NCI-H1417 treated with DMSO at 0.1 percent for 48 hours (cell line): ENCODE data around the gene DCST1.

Experiments used
- DNase-seq: peaks from one replicate; lab custom pipeline; 2025; lab: John Stamatoyannopoulos, UW

DCST1 gene

DNA sequence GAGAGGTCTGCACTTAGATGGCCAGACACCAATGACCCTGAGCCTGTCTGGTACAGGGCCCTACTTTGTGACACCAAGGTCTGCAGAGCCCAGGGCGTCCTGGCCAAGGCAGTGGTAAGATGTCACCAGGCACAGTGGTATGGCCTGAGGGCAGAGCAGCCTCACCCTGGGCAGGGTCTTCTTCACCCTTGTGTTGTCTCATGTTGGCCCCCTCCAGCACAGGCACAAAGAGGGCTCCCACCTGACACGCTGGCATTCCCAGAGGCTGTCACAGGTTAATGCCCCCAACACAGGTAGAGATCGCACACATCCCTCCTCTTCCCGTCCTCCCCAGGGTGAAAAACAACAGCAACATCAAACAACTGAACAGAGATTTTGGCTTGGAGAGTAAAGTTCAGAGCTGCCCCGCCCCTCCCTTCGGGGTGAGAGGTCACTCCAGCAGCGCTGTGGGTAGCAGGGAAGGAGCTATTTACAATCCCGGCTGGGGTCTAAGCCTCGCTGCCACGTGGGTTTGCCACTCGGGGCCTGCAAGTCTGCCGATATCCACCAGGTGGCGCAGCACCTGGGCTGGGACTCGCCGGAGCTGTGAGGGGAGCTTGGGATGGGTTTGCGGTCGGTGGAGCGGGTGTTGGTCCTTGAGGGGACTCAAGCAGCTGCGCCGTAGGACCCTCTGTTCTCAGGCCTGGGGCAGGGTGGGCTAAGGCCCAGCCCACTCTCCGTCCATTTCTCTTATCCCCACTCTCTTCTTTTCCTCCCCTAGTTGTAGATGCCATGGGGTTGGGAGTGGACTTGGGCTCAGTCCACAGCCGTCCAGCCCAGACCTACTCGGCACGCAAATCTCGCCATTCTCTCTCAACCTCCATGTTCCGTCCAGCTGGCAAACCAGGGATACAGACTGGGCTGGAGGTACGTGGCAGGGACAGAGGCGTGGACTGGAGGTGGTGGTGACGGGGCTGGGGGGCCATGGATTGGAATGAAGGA lies 57.7 kb downstream of the DCST1 start:
- peak; percentile 38 for DNase-seq

DNA sequence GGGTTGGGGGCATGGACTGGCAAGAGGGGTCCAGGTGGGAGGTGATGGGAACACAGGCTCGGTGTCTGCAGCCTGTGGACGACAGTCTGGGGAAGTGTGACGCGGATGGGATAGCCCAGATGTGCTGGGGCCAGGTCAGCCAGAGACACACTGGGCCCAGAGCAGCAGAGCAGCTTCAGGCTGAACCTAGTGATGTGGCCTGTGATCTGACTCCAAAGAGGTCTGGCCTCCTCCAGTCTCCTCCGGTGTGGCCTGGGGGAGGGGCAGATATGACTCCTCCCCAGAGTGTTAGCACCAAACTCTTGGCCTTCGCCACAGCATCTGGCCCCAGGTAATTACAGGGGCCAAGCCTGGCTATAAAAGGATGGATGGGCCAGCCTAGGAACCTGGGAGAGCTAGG lies 58.5 kb downstream of the DCST1 start:
- no peak for DNase-seq

DNA sequence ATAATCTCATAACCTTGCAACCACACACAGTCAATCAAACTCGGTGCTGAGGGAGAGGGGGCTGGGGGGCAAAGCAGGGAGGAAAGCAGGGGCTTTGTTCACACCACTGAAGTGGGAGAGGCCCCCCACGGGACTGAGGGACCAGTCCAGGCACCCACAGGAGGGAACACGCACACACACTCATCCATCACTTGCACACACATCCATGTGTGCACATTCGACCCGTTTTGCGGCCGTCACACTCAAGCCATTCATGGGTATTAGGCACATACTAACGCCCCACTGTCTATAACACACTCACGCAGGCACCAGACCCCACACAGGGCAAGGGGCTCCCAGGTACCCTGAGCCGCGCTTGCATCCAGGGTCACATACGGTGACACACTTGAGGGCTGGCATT lies 59.0 kb downstream of the DCST1 start:
- DNase-seq: no peak

DNA sequence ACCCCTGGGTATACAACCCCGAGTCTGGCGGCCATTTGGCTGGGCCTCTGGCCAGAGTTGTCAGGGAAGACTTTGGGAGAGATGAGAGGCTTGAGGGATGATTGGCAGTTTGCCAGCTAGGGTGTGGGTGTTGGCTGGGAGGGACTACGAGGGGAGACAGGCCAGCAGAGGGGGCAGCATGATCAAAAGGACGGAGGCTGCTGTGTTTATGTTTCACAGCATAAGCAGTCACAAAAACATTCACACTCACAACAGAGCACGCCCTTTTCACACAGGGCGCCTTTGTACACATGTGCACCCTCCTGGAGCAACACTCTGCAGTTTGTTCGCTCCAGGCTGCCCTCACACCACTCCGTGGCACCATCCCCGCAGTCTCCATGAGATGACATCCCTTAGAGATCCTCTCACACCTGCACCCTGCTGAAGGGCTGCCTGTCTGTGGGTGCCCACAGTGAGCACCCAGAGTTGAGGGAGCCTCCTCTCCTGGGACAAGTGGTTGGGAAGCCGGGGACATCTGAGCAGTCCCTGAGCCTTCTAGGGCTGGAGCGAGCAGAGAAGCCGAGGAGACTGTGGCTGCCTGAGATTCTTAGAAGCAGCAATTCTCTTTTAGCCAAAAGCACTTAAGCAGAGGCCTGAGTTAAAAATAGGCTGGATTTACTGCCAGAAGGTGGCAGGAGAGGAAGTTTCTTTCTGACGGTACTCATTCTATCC lies 60.4 kb downstream of the DCST1 start:
- DNase-seq: no peak

DNA sequence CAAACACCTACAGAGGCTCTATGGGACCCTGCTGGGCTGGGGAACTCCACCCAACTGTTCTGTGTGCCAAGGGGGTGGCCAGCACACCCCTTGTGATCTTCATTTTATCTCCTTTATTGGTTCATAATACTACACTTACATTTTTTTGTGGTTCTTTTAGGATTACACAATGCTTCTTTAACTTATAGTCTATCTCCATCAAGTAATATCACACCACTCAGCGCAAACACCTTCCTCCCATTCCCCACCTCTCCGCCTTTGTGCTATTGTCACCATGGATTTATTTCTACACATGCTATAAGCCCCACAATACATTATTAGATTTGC lies 61.0 kb downstream of the DCST1 start:
- no peak for DNase-seq

DNA sequence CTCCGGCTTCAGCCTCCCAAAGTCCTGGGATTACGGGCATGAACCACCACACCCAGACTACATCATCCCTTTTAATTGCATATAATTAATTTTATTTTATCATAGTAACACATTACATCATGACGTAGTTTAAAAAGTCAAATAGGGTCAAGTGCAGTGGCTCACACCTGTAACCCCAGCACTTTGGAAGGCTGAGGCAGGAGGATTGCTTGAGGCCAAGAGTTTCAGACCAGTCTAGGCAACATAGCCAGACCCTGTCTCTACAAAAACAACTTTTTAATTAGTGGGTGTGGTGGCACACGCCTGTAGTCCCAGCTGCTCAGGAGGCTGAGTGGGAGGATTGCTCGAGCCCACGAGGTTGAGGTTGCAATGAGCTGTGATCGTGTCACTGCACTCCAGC lies 65.7 kb downstream of the DCST1 start:
- no peak for DNase-seq
